IMR-90 (cell line): ENCODE measurements around the gene ARHGEF16. TPM values are rescaled to one million over a fixed set of nuclear protein-coding genes. Genes with fewer than 3 reads are reported as not detected.

Experiments used
- ATAC-seq: fragments of 200-7000 bp; cut with Tn5 transposase; 2 replicates; pipeline ENCODE4 v1.9.1; 2020; ENCODE audit warnings: low read depth, mild to moderate bottlenecking, moderate library complexity
- BruUV-seq: library from RNA; stranded (reverse); fragments of 400-500 nt; replicated peaks from 2 replicates; lab custom pipeline; 2021; lab: Mats Ljungman, UMichigan
- CTCF ChIA-PET: fragments of 300-600 bp; formaldehyde crosslinking; extraction: SDS; loops from one replicate; lab custom pipeline; 2021; ENCODE audit warnings: antibody characterized with exemption; lab: Yijun Ruan, JAX
- POLR2A ChIA-PET: fragments of 300-600 bp; sonication (Branson Sonifier 250); formaldehyde crosslinking; loops from one replicate; lab custom pipeline; 2022; ENCODE audit warnings: antibody characterized with exemption; ENCODE audit not compliant: unreplicated experiment; lab: Charles Lee
- DNase-seq: peaks from one replicate; pipeline ENCODE4 v3.0.0; 2013
- H2AFZ ChIP-seq: replicated peaks from 2 replicates; pipeline ENCODE3; 2013; ENCODE audit warnings: low read length, mild to moderate bottlenecking; ENCODE audit not compliant: poor library complexity
- H2AK5ac ChIP-seq: 2 replicates; pipeline ENCODE4 v1.6.1; 2013; ENCODE audit warnings: low read depth, low read length, inconsistent platforms
- H2AK9ac ChIP-seq: replicated peaks from 2 replicates; pipeline ENCODE3; 2013; ENCODE audit warnings: mild to moderate bottlenecking, low read depth, low read length, moderate library complexity; ENCODE audit not compliant: poor library complexity
- H2BK120ac ChIP-seq: 2 replicates; pipeline ENCODE4 v1.6.1; 2013; ENCODE audit warnings: low read depth, low read length, inconsistent platforms
- H2BK15ac ChIP-seq: 3 replicates; pipeline ENCODE4 v1.6.1; 2013; ENCODE audit warnings: low read depth, low read length, inconsistent platforms
- H2BK20ac ChIP-seq: 2 replicates; pipeline ENCODE4 v1.6.1; 2013; ENCODE audit warnings: low read depth, mild to moderate bottlenecking, inconsistent platforms, low read length, moderate library complexity
- H2BK5ac ChIP-seq: 2 replicates; pipeline ENCODE4 v1.6.1; 2013; ENCODE audit warnings: mild to moderate bottlenecking, low read depth, low read length, inconsistent platforms; ENCODE audit not compliant: poor library complexity, severe bottlenecking
- H3K14ac ChIP-seq: replicated peaks from 2 replicates; pipeline ENCODE4 v1.6.1; 2013; ENCODE audit warnings: low read depth, low read length, inconsistent platforms
- H3K18ac ChIP-seq: 2 replicates; pipeline ENCODE4 v1.6.1; 2013; ENCODE audit warnings: low read depth, low read length, control low read depth
- H3K23ac ChIP-seq: 2 replicates; pipeline ENCODE4 v1.6.1; 2013; ENCODE audit warnings: low read depth, low read length, inconsistent platforms
- H3K27ac ChIP-seq: 2 replicates; pipeline ENCODE4 v1.5.1; 2013; ENCODE audit warnings: mild to moderate bottlenecking, control low read depth, low read length; ENCODE audit not compliant: insufficient read depth
- H3K27me3 ChIP-seq: 2 replicates; pipeline ENCODE4 v1.6.1; 2013; ENCODE audit warnings: low read length; ENCODE audit not compliant: control insufficient read depth, insufficient read depth
- H3K36me3 ChIP-seq: 2 replicates; pipeline ENCODE4 v1.6.1; 2013; ENCODE audit warnings: low read length, mixed read lengths; ENCODE audit not compliant: control insufficient read depth, insufficient read depth
- H3K4ac ChIP-seq: 2 replicates; pipeline ENCODE4 v1.6.1; 2013; ENCODE audit warnings: low read depth, low read length, inconsistent platforms
- H3K4me1 ChIP-seq: 2 replicates; pipeline ENCODE4 v1.6.1; 2013; ENCODE audit warnings: low read length, mixed read lengths; ENCODE audit not compliant: control insufficient read depth, insufficient read depth
- H3K4me2 ChIP-seq: 2 replicates; pipeline ENCODE4 v1.6.1; 2013; ENCODE audit warnings: low read depth, mild to moderate bottlenecking, control low read depth, low read length, moderate library complexity
- H3K4me3 ChIP-seq: 2 replicates; pipeline ENCODE4 v1.5.1; 2013; ENCODE audit warnings: low read depth, mild to moderate bottlenecking, control low read depth, low read length, moderate library complexity; ENCODE audit not compliant: insufficient read depth
- H3K56ac ChIP-seq: 2 replicates; pipeline ENCODE4 v1.6.1; 2013; ENCODE audit warnings: low read length, inconsistent platforms; ENCODE audit not compliant: insufficient read depth; ENCODE audit errors: extremely low read depth
- H3K79me1 ChIP-seq, 2 experiments: 2 replicates each; pipeline ENCODE4 v1.6.1; 2013; ENCODE audit warnings: low read length in 2 of 2, inconsistent platforms in 1 of 2, low read depth in 1 of 2
- H3K9ac ChIP-seq: 2 replicates; pipeline ENCODE4 v1.6.1; 2013; ENCODE audit warnings: low read depth, low read length, control low read depth
- H3K9me1 ChIP-seq: 2 replicates; pipeline ENCODE4 v1.6.1; 2013; ENCODE audit warnings: low read length, inconsistent platforms; ENCODE audit not compliant: insufficient read depth
- H3K9me3 ChIP-seq: 2 replicates; pipeline ENCODE4 v1.6.1; 2013; ENCODE audit warnings: low read length; ENCODE audit not compliant: control insufficient read depth, insufficient read depth
- H4K20me1 ChIP-seq: 2 replicates; pipeline ENCODE4 v1.6.1; 2013; ENCODE audit warnings: low read length, inconsistent platforms; ENCODE audit not compliant: insufficient read depth
- H4K5ac ChIP-seq: 2 replicates; pipeline ENCODE4 v1.6.1; 2013; ENCODE audit warnings: mild to moderate bottlenecking, low read depth, low read length, control low read depth
- H4K8ac ChIP-seq, 2 experiments: 2 replicates each; pipeline ENCODE4 v1.6.1; 2013; ENCODE audit warnings: low read depth in 2 of 2, low read length in 2 of 2, control low read depth in 1 of 2, inconsistent platforms in 1 of 2
- H4K91ac ChIP-seq: 2 replicates; pipeline ENCODE4 v1.6.1; 2013; ENCODE audit warnings: low read depth, low read length, inconsistent platforms; ENCODE audit not compliant: insufficient read depth
- MAFK ChIP-seq: IDR thresholded peaks from 2 replicates; pipeline ENCODE4 v1.6.1; 2012; ENCODE audit warnings: low read depth, low read length, improper control_type of control experiment
- MAZ ChIP-seq: IDR thresholded peaks from 2 replicates; pipeline ENCODE4 v1.6.1; 2012; ENCODE audit warnings: low read depth, mild to moderate bottlenecking, low read length, improper control_type of control experiment, moderate library complexity, borderline replicate concordance
- MXI1 ChIP-seq: IDR thresholded peaks from 2 replicates; pipeline ENCODE4 v1.6.1; 2012; ENCODE audit warnings: low read depth, mild to moderate bottlenecking, low read length, moderate library complexity, borderline replicate concordance
- RCOR1 ChIP-seq: IDR thresholded peaks from 2 replicates; pipeline ENCODE4 v1.6.1; 2012; ENCODE audit warnings: mild to moderate bottlenecking, low read length, improper control_type of control experiment; ENCODE audit not compliant: insufficient replicate concordance
- WGBS, 2 experiments: methylation state at CpG; one replicate each; pipeline versions ENCODE4 v1.1.5 to v1.1.7; 2013; ENCODE audit warnings: missing lambda C conversion rate in 2 of 2; ENCODE audit not compliant: insufficient read length in 1 of 2; ENCODE audit errors: extremely low coverage in 2 of 2; 5-methylcytosine and 5-hydroxymethylcytosine counted together
- dilution Hi-C: fragments of 300-500 bp; cut with HindIII; formaldehyde crosslinking; loops from one replicate; pipeline ENCODE4 v1.14.3; 2018; ENCODE audit warnings: low sequenced_read_pairs; ENCODE audit not compliant: unreplicated experiment
- in situ Hi-C: fragments of 300-500 bp; cut with MboI; formaldehyde crosslinking; loops from 3 replicates; pipeline ENCODE4 v1.14.3; 2019; ENCODE audit warnings: low sequenced_read_pairs, inconsistent platforms, mixed read lengths
- intact Hi-C: fragments of 100-400 bp; cut with micrococcal nuclease; formaldehyde crosslinking; loops from 2 replicates; pipeline ENCODE4 v1.10.0; 2022
- polyA plus RNA-seq, 3 experiments: library from polyadenylated mRNA; depleted of rRNA; stranded (reverse); fragments of >200 nt; gene quantifications; 2 replicates each; pipeline ENCODE4 v1.2.3, GENCODE V29; 2012; ENCODE audit warnings: low replicate concordance in 1 of 3
- total RNA-seq: library from RNA; depleted of rRNA; stranded (reverse); fragments of >200 nt; gene quantifications from 2 replicates; pipeline ENCODE4 v1.2.3, GENCODE V29; 2012
- TF ChIP-seq, protein P1 (sequence below): conservative IDR thresholded peaks from 2 replicates; pipeline ENCODE4 v1.5.1; 2012; ENCODE audit warnings: mild to moderate bottlenecking, low read depth, low read length, improper control_type of control experiment
- TF ChIP-seq, protein P2 (sequence below): fragments of 150-350 bp; IDR thresholded peaks from 2 replicates; pipeline ENCODE4 v1.6.1; 2017; ENCODE audit warnings: mild to moderate bottlenecking, antibody characterized with exemption, low read length, low read depth

Gene ARHGEF16
- total and polyA plus RNA-seq, 2 of the 4 experiments (the other 2 are of a cell fraction) = 0.18 to 0.39 TPM

DNA sequence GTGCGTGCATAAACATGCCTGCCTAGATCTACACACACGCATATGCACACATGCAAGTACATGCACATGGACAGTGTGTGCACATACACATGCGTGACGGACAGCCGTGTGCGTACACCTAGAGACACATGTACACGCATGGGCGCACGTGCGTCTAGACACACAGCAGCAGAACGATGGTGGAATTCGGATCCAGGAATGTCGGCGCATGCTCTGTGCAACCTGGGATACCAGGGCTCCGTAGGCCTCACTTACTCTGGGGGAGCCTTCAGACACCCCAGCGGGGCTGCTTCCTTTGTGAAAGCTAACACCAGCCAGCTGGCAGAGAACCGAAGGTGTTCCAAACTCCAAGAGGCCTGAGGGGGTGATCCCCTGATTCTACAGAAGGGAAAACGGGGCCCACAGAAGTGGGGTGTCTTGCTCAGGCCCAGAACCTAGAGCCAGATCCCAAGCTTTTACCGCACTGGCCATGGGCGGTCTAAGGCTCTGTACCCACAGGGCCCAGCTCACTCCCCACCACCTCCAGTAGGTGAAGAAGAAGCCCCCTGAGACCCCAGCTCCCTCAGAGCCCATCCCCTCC is 27.4 kb upstream of the ARHGEF16 start:
- Histone ChIP-seq H2AK5ac (no peak overlapping the region), H4K8ac (no peak overlapping the region), H3K56ac (no peak overlapping the region), H3K4ac (no peak overlapping the region), H3K9me3 (no peaks in the 10 kb centered on the region), H4K20me1 (no peaks in the 10 kb centered on the region), H3K9me1 (no peaks in the 10 kb centered on the region), H3K4me3 (no peak overlapping the region), H3K79me1 (no peaks in the 10 kb centered on the region), H4K5ac (no peak overlapping the region), H2AFZ (no peak overlapping the region), H2BK120ac (no peak overlapping the region), H3K36me3 (no peaks in the 10 kb centered on the region), H2BK15ac (no peak overlapping the region), H3K27ac (no peak overlapping the region), H3K23ac (no peak overlapping the region), H3K14ac (no peak overlapping the region), H3K27me3 (peaks cover 5% of the 10 kb centered on the region; the same call in 1 of the 2 replicates), H3K9ac (no peak overlapping the region), H3K18ac (no peak overlapping the region), H2AK9ac (no peak overlapping the region), H3K4me2 (no peak overlapping the region), H3K4me1 (no peaks in the 10 kb centered on the region), H4K91ac (no peak overlapping the region), H2BK5ac (no peak overlapping the region), H2BK20ac (no peak overlapping the region)
- CTCF ChIA-PET = no interaction called here
- intact Hi-C loops = no loop called here
- DNase-seq (no peak), ATAC-seq (no peak)
- no TSS peak for BruUV-seq
- POLR2A ChIA-PET = no interaction called here
- WGBS, 2 experiments = 91% methylated on average over 10 of the region's 20 CpGs; no CpG with 5 or more reads in 1 of the 2 experiments
- TF ChIP-seq MXI1 (no peak), MAZ (no peak), RCOR1 (no peak), MAFK (no peak)
- TF ChIP-seq, protein P1, sequence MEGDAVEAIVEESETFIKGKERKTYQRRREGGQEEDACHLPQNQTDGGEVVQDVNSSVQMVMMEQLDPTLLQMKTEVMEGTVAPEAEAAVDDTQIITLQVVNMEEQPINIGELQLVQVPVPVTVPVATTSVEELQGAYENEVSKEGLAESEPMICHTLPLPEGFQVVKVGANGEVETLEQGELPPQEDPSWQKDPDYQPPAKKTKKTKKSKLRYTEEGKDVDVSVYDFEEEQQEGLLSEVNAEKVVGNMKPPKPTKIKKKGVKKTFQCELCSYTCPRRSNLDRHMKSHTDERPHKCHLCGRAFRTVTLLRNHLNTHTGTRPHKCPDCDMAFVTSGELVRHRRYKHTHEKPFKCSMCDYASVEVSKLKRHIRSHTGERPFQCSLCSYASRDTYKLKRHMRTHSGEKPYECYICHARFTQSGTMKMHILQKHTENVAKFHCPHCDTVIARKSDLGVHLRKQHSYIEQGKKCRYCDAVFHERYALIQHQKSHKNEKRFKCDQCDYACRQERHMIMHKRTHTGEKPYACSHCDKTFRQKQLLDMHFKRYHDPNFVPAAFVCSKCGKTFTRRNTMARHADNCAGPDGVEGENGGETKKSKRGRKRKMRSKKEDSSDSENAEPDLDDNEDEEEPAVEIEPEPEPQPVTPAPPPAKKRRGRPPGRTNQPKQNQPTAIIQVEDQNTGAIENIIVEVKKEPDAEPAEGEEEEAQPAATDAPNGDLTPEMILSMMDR = no peak
- TF ChIP-seq, protein P2, sequence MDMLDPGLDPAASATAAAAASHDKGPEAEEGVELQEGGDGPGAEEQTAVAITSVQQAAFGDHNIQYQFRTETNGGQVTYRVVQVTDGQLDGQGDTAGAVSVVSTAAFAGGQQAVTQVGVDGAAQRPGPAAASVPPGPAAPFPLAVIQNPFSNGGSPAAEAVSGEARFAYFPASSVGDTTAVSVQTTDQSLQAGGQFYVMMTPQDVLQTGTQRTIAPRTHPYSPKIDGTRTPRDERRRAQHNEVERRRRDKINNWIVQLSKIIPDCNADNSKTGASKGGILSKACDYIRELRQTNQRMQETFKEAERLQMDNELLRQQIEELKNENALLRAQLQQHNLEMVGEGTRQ = no peak
- dilution Hi-C loops = no loop called here
- in situ Hi-C loops = no loop called here
